ENCODE results near the gene PTGDS. TPM values are rescaled to one million over a fixed set of nuclear protein-coding genes. Genes with fewer than 3 reads are reported as not detected.

Gene PTGDS
- total RNA-seq, 1 donor from 2014 or later, result 3.8 TPM

DNA sequence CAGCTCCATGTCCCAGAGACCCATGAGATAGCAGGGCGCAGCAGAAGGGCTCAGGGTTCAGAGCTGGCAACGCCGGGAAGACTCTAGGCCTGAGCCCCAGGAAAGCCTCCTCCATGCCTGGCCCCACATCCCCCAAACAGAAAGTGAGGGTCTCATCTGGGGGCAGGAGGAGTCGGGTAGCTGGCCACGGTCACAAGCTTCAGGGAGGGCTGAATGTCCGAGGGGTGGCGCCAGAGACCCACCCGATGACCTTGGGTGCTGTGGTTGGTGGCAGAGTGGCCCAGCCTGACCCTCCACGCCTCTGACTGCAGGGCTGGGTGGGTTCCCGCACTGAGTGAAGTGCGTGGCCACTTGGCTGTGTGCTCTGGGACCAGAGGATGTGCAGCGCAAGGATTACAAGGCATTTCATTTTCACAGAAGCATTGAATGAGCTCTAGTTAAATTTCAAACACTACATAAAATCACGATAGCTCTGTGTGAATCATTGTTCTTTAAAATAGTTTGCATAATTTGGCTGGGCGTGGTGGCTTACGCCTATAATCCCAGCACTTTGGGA lies 29.3 kb upstream of the PTGDS start:
- no peak for DNase-seq (ENCODE audit: low read depth)
- Histone ChIP-seq H3K27me3 (ENCODE audit: control insufficient read depth, insufficient read depth, low read length) (no peaks in the 10 kb centered on the region), H3K4me3 (ENCODE audit: low read depth, low read length) (no peak overlapping the region), H3K36me3 (ENCODE audit: control insufficient read depth, insufficient read depth, low read length) (no peaks in the 10 kb centered on the region)
- TF ChIP-seq, protein P1, sequence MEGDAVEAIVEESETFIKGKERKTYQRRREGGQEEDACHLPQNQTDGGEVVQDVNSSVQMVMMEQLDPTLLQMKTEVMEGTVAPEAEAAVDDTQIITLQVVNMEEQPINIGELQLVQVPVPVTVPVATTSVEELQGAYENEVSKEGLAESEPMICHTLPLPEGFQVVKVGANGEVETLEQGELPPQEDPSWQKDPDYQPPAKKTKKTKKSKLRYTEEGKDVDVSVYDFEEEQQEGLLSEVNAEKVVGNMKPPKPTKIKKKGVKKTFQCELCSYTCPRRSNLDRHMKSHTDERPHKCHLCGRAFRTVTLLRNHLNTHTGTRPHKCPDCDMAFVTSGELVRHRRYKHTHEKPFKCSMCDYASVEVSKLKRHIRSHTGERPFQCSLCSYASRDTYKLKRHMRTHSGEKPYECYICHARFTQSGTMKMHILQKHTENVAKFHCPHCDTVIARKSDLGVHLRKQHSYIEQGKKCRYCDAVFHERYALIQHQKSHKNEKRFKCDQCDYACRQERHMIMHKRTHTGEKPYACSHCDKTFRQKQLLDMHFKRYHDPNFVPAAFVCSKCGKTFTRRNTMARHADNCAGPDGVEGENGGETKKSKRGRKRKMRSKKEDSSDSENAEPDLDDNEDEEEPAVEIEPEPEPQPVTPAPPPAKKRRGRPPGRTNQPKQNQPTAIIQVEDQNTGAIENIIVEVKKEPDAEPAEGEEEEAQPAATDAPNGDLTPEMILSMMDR (IDR thresholded peaks at IDR 0.05; ENCODE audit: insufficient read depth, low read length, poor library complexity, severe bottlenecking), result peak; percentile 61

DNA sequence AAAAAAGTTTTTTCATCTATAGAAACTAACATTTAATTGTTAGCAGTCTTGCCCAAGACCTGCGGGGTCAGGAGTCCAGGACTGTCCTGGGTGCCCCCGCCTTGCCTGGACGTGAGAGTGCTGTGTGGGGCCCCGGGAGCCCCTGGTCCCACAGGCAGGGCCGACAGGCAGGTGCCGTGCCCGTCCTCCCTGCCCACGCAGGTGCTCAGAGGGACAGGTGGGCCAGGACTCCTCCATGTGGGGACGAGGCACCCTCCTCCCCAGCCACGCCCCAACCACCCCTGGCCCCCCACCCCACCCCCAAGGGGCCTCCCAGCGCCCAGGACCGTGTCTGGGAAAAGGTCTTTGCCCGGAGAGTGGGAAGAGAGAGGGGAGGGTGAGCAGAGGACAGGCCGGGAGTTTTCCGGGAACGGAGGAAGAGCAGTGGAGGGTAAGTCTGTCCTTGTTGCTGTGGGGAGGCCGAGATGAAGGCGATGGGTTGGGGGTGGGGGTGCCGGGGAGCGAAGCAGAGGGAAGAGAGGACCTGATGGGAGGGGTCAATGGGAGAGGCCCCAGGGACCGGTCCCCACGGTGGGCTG lies 28.0 kb upstream of the PTGDS start:
- no peaks in the 10 kb centered on the region for H3K27me3 ChIP-seq (ENCODE audit: control insufficient read depth, insufficient read depth, low read length)
- no peak for DNase-seq (ENCODE audit: low read depth)
- H3K36me3 ChIP-seq (ENCODE audit: control insufficient read depth, insufficient read depth, low read length), result no peaks in the 10 kb centered on the region
- TF ChIP-seq, protein P1 (IDR thresholded peaks at IDR 0.05; ENCODE audit: insufficient read depth, low read length, poor library complexity, severe bottlenecking), result no peak
- peak overlapping the region; percentile 63 for H3K4me3 ChIP-seq (ENCODE audit: low read depth, low read length)

DNA sequence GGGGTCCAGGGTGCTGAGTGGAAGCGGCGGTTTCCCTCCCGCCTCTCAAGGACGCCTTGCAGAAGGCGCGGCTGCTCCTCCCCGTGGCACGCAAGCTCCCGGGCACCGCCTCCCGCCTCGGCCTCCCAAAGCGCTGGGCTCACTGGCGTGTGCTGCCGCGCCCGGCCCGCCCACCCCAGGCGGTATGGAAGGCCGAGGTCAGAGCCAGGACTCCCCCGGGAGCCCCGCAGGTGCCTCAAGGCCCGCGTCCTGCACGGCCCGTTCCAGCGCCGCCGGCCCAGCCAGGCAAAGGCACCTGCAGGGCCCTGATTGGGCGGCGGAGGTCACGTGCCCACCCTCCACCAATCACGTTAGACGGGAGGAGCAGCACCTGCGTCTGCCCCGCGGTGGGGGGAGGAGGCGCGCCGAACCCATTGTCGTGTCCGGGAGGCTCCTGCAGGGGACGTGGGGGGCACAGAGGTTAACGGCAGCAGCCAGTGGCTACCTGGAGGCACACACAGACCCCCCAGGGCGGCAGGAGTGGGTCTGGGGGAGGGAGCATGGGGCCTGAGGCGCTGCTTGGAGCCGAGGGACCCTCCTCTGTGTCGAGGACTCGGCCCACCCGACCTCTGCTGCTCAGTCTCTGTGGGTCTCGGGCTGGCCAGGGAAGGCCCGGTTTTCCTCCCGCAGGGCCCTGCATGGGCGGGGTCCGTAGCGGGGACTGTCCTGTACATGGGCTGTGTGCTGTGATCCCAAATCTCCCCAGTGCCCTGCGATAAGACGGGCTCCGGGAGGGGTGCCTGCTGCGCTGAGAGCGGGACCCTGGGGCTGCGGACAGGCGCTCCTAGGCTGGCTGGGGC lies 27.3 kb upstream of the PTGDS start:
- Histone ChIP-seq H3K4me3 (ENCODE audit: low read depth, low read length) (peak overlapping the region; percentile 63), H3K27me3 (ENCODE audit: control insufficient read depth, insufficient read depth, low read length) (no peaks in the 10 kb centered on the region), H3K36me3 (ENCODE audit: control insufficient read depth, insufficient read depth, low read length) (no peaks in the 10 kb centered on the region)
- TF ChIP-seq, protein P1 (IDR thresholded peaks at IDR 0.05; ENCODE audit: insufficient read depth, low read length, poor library complexity, severe bottlenecking), result peak; percentile 28
- peak; percentile 61 for DNase-seq (ENCODE audit: low read depth)

DNA sequence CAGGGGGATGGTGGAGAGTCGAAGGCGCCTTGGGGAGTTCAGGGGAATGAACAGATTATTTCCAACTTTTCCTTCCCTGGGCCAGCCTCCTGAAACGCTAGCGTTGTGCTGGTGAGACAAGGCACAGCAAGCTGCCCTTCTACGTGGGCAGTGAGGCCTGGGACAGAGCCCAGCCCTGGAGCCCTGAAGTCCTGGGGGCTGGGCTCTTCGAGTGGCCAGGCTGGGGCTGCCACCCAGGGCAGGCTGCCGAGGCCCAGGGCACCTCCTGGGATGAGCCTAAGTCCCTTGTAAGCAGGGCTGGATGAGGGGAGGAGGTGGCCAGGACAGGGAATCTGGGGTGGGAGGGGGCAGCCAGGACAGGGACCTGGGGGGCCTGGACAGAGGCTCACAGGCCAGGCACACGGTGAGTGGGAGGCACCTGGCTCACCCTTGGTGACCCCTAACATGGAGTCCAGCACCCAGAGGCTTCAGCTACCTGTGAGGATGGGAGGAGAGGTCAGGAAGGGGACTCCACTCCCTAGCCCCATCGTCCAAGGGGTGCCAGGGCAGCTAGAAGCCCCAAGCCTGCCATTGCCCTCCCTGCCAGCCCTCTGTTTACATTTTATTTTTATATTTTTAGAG lies 26.5 kb upstream of the PTGDS start:
- Histone ChIP-seq H3K4me3 (ENCODE audit: low read depth, low read length) (peak overlapping the region; percentile 63), H3K27me3 (ENCODE audit: control insufficient read depth, insufficient read depth, low read length) (no peaks in the 10 kb centered on the region), H3K36me3 (ENCODE audit: control insufficient read depth, insufficient read depth, low read length) (no peaks in the 10 kb centered on the region)
- no peak for DNase-seq (ENCODE audit: low read depth)
- TF ChIP-seq, protein P1 (IDR thresholded peaks at IDR 0.05; ENCODE audit: insufficient read depth, low read length, poor library complexity, severe bottlenecking), result no peak

DNA sequence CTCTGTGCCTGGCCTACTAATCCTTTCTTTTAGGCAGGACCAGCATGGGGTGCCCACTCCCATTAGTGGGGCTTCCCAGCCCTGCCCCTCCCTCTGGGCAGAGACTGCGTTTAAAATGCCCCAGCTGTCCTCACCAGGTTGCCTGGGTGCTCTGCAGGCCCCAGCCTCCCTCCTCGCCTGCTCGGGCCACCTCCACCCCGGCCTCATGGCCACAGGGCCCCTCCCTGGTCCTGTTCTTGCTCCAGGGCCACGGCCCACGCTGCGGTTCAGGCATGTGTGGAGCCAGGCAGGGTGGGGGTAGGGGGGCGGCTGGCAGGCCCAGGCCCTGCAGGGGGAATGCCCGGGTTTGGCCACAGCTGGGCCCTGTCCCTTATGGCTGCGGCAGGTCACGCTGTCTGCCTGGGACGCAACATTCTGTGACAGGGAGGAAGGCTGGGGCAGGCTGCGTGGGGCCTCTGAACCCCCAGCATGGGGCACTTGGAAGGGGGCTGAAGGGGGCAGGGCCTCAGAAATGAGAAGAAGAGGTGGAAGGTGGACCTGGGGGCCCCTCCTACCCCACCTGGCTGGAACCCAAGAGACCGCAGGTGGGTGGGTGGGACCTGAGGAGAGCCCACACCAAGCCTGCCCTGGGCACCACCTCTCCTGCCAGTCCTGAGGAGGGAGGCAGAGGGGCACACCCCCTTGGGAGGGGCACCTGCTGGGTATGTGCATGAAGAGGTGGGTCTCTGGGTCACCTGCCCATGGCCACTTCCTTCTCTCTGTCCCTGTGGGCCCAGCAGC lies 25.6 kb upstream of the PTGDS start, which contains the start of gene LCN12:
TSS of gene LCN12 (plus strand) at position 733 of the 780 bp plus-strand sequence. CDS start 55 bp downstream, outside the sequence.
- Histone ChIP-seq H3K36me3 (ENCODE audit: control insufficient read depth, insufficient read depth, low read length) (no peaks in the 10 kb centered on the region), H3K4me3 (ENCODE audit: low read depth, low read length) (no peak within 1 kb of the TSS), H3K27me3 (ENCODE audit: control insufficient read depth, insufficient read depth, low read length) (no peaks in the 10 kb centered on the region)
- TF ChIP-seq, protein P1 (IDR thresholded peaks at IDR 0.05; ENCODE audit: insufficient read depth, low read length, poor library complexity, severe bottlenecking), result no peak
- DNase-seq (ENCODE audit: low read depth), result no peak
